ENCODE results near the gene RASAL3.
"Not testable (repeated sequence)": the region's sequence is repeated elsewhere in the genome, so short reads cannot be mapped to it uniquely, and the experiment has no call there.

Gene RASAL3

GRCh38 chr19:15417699-15418098, 46.6 kb downstream of the RASAL3 start:
- peak overlapping the region; percentile 93 for H3K27ac ChIP-seq
- peaks cover 34% of the 10 kb centered on the region for H3K36me3 ChIP-seq
- H3K27me3 ChIP-seq (ENCODE audit: insufficient read depth, low read depth, severe bottlenecking): no peaks in the 10 kb centered on the region
- H3K4me3 ChIP-seq (ENCODE audit: low read depth, low read length): peak overlapping the region; percentile 75
- no peak for TF ChIP-seq CTCF (IDR thresholded peaks at IDR 0.05; ENCODE audit: low read depth, low read length)
- H3K9me3 ChIP-seq (ENCODE audit: severe bottlenecking): no peaks in the 10 kb centered on the region
- peak; percentile 27 for DNase-seq

- no peaks in the 10 kb centered on the region for H3K9me3 ChIP-seq (ENCODE audit: severe bottlenecking)
- H3K4me3 ChIP-seq (ENCODE audit: low read depth, low read length): no peak overlapping the region
- no peak for TF ChIP-seq CTCF (IDR thresholded peaks at IDR 0.05; ENCODE audit: low read depth, low read length)
- no peak for DNase-seq
- H3K36me3 ChIP-seq: peaks cover 48% of the 10 kb centered on the region
- H3K27me3 ChIP-seq (ENCODE audit: insufficient read depth, low read depth, severe bottlenecking): no peaks in the 10 kb centered on the region
- H3K27ac ChIP-seq: no peak overlapping the region
Measured at GRCh38 chr19:15412832-15413231, 51.5 kb downstream of the RASAL3 start.

- DNase-seq: not testable (repeated sequence)
- peaks cover 45% of the 10 kb centered on the region for H3K36me3 ChIP-seq
Measured at GRCh38 chr19:15411351-15411750, 53.0 kb downstream of the RASAL3 start.

GRCh38 chr19:15404780-15405211, 59.5 kb downstream of the RASAL3 start:
- TF ChIP-seq CTCF (IDR thresholded peaks at IDR 0.05; ENCODE audit: low read depth, low read length): no peak
- Histone ChIP-seq H3K4me3 (ENCODE audit: low read depth, low read length) (no peak overlapping the region), H3K9me3 (ENCODE audit: severe bottlenecking) (no peaks in the 10 kb centered on the region), H3K27ac (no peak overlapping the region), H3K27me3 (ENCODE audit: insufficient read depth, low read depth, severe bottlenecking) (no peaks in the 10 kb centered on the region), H3K36me3 (peaks cover 72% of the 10 kb centered on the region)
- DNase-seq: no peak

More at GRCh38 chr19:15411351-15411750, 53.0 kb downstream of the RASAL3 start:
- H3K27ac ChIP-seq; H3K27me3 ChIP-seq (ENCODE audit: insufficient read depth, low read depth, severe bottlenecking); H3K9me3 ChIP-seq (ENCODE audit: severe bottlenecking); H3K4me3 ChIP-seq (ENCODE audit: low read depth, low read length): not testable (repeated sequence)

- Histone ChIP-seq H3K27me3 (ENCODE audit: insufficient read depth, low read depth, severe bottlenecking) (no peaks in the 10 kb centered on the region), H3K36me3 (peaks cover 72% of the 10 kb centered on the region), H3K4me3 (ENCODE audit: low read depth, low read length) (no peak overlapping the region), H3K9me3 (ENCODE audit: severe bottlenecking) (no peaks in the 10 kb centered on the region), H3K27ac (no peak overlapping the region)
- TF ChIP-seq CTCF (IDR thresholded peaks at IDR 0.05; ENCODE audit: low read depth, low read length): no peak
- no peak for DNase-seq
Measured at GRCh38 chr19:15404097-15404779, 60.1 kb downstream of the RASAL3 start.

- H3K27ac ChIP-seq: no peak overlapping the region
- H3K9me3 ChIP-seq (ENCODE audit: severe bottlenecking): no peaks in the 10 kb centered on the region
- peaks cover 79% of the 10 kb centered on the region for H3K36me3 ChIP-seq
- TF ChIP-seq CTCF (IDR thresholded peaks at IDR 0.05; ENCODE audit: low read depth, low read length): no peak
- H3K4me3 ChIP-seq (ENCODE audit: low read depth, low read length): no peak overlapping the region
- DNase-seq: no peak
- H3K27me3 ChIP-seq (ENCODE audit: insufficient read depth, low read depth, severe bottlenecking): no peaks in the 10 kb centered on the region
Measured at GRCh38 chr19:15403151-15403531, 61.2 kb downstream of the RASAL3 start.
